HepG2 (cell line): ENCODE results near the gene CTCF. TPM values are rescaled to one million over a fixed set of nuclear protein-coding genes. Genes with fewer than 3 reads are reported as not detected.

Source experiments
- CEBPG ChIP-seq: IDR thresholded peaks from 2 replicates; pipeline ENCODE4 v1.6.1; 2016
- CREB3 ChIP-seq: sonication (generic); formaldehyde crosslinking; IDR thresholded peaks from 2 replicates; pipeline ENCODE4 v1.5.0; 2020; ENCODE audit warnings: missing genetic modification reagents
- DZIP1 ChIP-seq: sonication (generic); formaldehyde crosslinking; IDR thresholded peaks from 2 replicates; pipeline ENCODE4 v1.5.0; 2020; ENCODE audit warnings: mild to moderate bottlenecking, missing genetic modification reagents
- ESRRA ChIP-seq: sonication (generic); formaldehyde crosslinking; IDR thresholded peaks from 2 replicates; pipeline ENCODE4 v1.5.1; 2020; ENCODE audit warnings: mild to moderate bottlenecking, low read depth, missing genetic modification reagents
- ETV5 ChIP-seq: IDR thresholded peaks from 2 replicates; pipeline ENCODE4 v1.6.1; 2018; ENCODE audit warnings: missing biosample characterization, missing genetic modification reagents, inconsistent platforms, borderline replicate concordance
- KLF11 ChIP-seq: IDR thresholded peaks from 2 replicates; pipeline ENCODE4 v1.6.1; 2016; ENCODE audit warnings: missing compliant biosample characterization
- NR0B2 ChIP-seq: sonication (generic); formaldehyde crosslinking; IDR thresholded peaks from 2 replicates; pipeline ENCODE4 v1.4.0; 2020; ENCODE audit warnings: mild to moderate bottlenecking, missing genetic modification reagents
- ZBTB40 ChIP-seq, 2 experiments: fragments of 450-650 bp in 1 of 2; sonication (generic) in 1 of 2; formaldehyde crosslinking in 1 of 2; IDR thresholded peaks; 2 replicates each; pipeline versions ENCODE4 v1.6.1 to v1.8.0; 2016 to 2022; ENCODE audit warnings: antibody characterized with exemption in 1 of 2, mild to moderate bottlenecking in 1 of 2, missing genetic modification reagents in 1 of 2
- ZNF644 ChIP-seq: IDR thresholded peaks from 2 replicates; pipeline ENCODE4 v1.6.1; 2016; ENCODE audit warnings: low read depth
- ZNF687 ChIP-seq: sonication (generic); formaldehyde crosslinking; IDR thresholded peaks from 2 replicates; pipeline ENCODE4 v1.5.1; 2020; ENCODE audit warnings: mild to moderate bottlenecking, missing genetic modification reagents, moderate library complexity
- polyA plus RNA-seq, 8 experiments: library from polyadenylated mRNA; depleted of rRNA in 3 of 8; stranded (reverse) in 7 of 8; unstranded in 1 of 8; fragments of >200 nt; fragmentation: Illumina TruSeq in 4 of 8; extraction: Trizol in 4 of 8; gene quantifications; 2 replicates each; pipeline versions ENCODE4 v1.2.1 to v1.2.3, GENCODE V29; 2011 to 2016; ENCODE audit warnings: low read depth in 4 of 8, missing spikeins in 1 of 8, mixed read lengths in 1 of 8; ENCODE audit not compliant: insufficient read depth in 1 of 8
- total RNA-seq, 5 experiments: library from RNA; depleted of rRNA; stranded (reverse); fragments of >200 nt; fragmentation: Illumina TruSeq; extraction: Trizol; gene quantifications; 2 replicates each; pipeline ENCODE4 v1.2.3, GENCODE V29; 2016; ENCODE audit warnings: low read depth in 1 of 5

CTCF gene
- total and polyA plus RNA-seq, 2 of the 13 experiments (the other 11 are each of a cell fraction or from before 2014, with no cell fraction given): 19.5 to 37.5 TPM

GRCh38 chr16:67528222-67528869 is 34.0 kb upstream of the CTCF start, which contains the start of gene RIPOR1 (continued):
- no peak for TF ChIP-seq ZBTB40 (IDR thresholded peaks at IDR 0.05)
- TF ChIP-seq ZBTB40 (CRISPR knock-in tag; IDR thresholded peaks at IDR 0.05): no peak; the same call in 1 of the 2 replicates
- TF ChIP-seq ZNF644 (CRISPR knock-in tag): 0 out of 2 replicates have a peak, but pooled peaks have one; percentile 50
- peak; percentile 69; the same call in 1 of the 2 replicates for TF ChIP-seq NR0B2
- 0 out of 2 replicates have a peak, but pooled peaks have one; percentile 17 for TF ChIP-seq CREB3
- 0 out of 2 replicates have a peak, but pooled peaks have one; percentile 7 for TF ChIP-seq DZIP1 (CRISPR knock-in tag)
- peak; percentile 33; the same call in 1 of the 2 replicates for TF ChIP-seq ESRRA (CRISPR knock-in tag)
- peak; percentile 70; the same call in 1 of the 2 replicates for TF ChIP-seq KLF11 (CRISPR knock-in tag)
- 0 out of 2 replicates have a peak, but pooled peaks have one; percentile 17 for TF ChIP-seq ETV5 (CRISPR knock-in tag)
- TF ChIP-seq ZNF687 (CRISPR knock-in tag): peak; percentile 32
- no peak for TF ChIP-seq CEBPG (CRISPR knock-in tag)
